Measurements from ENCODE around the gene ZNF302. TPM values are rescaled to one million over a fixed set of nuclear protein-coding genes. Genes with fewer than 3 reads are reported as not detected.
"Not testable (repeated sequence)": the region's sequence is repeated elsewhere in the genome, so short reads cannot be mapped to it uniquely, and the experiment has no call there.

ZNF302 gene
- total RNA-seq, 4 donors from 2014 or later = 6.0 to 23.5 (median 6.2) TPM

- WGBS, 2 donors = 2 to 6% methylated on average over 20 of the region's 20 CpGs
- peaks cover 0 to 47% (median 11%) of the 10 kb centered on the region in 3 donors for H3K36me3 ChIP-seq
- peaks cover 0 to 27% (median 12%) of the 10 kb centered on the region in 3 donors for H3K4me1 ChIP-seq
- no peak for DNase-seq
- intact Hi-C loops (cut with DNase I) = no loop called here
- H3K27ac ChIP-seq = peak overlapping the region; percentile 91 to 98 (median 96)
- no peaks in the 10 kb centered on the region for H3K27me3 ChIP-seq
- H3K9me3 ChIP-seq = peaks cover 0 to 38% (median 16%) of the 10 kb centered on the region in 3 donors
- TF ChIP-seq, protein P1, sequence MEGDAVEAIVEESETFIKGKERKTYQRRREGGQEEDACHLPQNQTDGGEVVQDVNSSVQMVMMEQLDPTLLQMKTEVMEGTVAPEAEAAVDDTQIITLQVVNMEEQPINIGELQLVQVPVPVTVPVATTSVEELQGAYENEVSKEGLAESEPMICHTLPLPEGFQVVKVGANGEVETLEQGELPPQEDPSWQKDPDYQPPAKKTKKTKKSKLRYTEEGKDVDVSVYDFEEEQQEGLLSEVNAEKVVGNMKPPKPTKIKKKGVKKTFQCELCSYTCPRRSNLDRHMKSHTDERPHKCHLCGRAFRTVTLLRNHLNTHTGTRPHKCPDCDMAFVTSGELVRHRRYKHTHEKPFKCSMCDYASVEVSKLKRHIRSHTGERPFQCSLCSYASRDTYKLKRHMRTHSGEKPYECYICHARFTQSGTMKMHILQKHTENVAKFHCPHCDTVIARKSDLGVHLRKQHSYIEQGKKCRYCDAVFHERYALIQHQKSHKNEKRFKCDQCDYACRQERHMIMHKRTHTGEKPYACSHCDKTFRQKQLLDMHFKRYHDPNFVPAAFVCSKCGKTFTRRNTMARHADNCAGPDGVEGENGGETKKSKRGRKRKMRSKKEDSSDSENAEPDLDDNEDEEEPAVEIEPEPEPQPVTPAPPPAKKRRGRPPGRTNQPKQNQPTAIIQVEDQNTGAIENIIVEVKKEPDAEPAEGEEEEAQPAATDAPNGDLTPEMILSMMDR (IDR thresholded peaks at IDR 0.05) = no peak
- TF ChIP-seq POLR2A (IDR thresholded peaks at IDR 0.05) = no peak
- H3K4me3 ChIP-seq = peak overlapping the region; percentile 61 to 90 (median 77)
Measured at GRCh38 chr19:34678085-34678412, 571 bp downstream of the ZNF302 start.

DNA sequence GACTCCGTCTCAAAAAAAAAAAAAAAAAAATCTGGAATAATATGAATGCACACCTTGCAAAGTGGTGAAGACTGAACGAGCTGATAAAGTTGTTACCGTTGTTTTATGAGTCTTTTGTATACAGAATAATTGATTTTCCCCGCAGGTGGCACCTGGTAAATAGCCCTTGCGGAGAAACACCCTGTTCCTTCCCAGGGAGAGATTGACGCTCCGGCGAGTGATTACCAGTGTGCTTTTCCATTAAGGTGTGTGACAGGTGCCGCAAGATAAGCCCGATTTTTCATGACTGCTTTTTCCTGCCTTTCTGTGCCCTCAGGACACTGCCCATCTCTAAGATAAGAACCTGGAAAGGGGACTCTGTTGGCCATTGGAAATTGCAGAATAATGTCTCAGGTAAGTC lies 943 bp downstream of the ZNF302 start:
- Histone ChIP-seq H3K9me3 (peaks cover 0 to 42% (median 20%) of the 10 kb centered on the region in 3 donors), H3K4me3 (peak overlapping the region; percentile 61 to 90 (median 77)), H3K27ac (peak overlapping the region in 2 of 4 donors; percentile 94 to 98), H3K27me3 (no peaks in the 10 kb centered on the region), H3K36me3 (peaks cover 0 to 50% (median 15%) of the 10 kb centered on the region in 3 donors), H3K4me1 (peaks cover 0 to 27% (median 12%) of the 10 kb centered on the region in 3 donors)
- TF ChIP-seq, protein P1 (IDR thresholded peaks at IDR 0.05) = no peak
- no peak for TF ChIP-seq POLR2A (IDR thresholded peaks at IDR 0.05)
- 53 to 56% methylated on average over 10 of the region's 10 CpGs for WGBS, 2 donors
- no peak for DNase-seq
- intact Hi-C loops (cut with DNase I) = no loop called here

DNA sequence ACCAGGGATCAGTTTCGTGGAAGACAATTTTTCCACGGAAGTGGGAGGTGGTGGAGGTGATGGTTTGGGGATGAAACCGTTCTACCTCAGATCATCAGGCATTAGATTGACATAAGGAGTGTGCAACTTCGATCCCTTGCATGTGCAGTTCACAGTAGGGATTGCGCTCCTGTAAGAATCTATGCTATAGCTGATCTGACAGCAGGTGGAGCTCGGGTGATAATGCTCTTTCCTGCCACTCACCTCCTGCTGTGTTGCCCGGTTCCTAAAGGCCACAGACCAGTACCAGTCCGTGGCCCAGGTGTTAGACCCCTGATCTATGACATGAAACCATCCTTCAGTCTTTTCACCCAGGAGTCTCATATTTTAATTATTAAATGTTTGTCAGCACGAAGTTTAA lies 4.0 kb downstream of the ZNF302 start:
- 97% methylated on average over 9 of the region's 9 CpGs for WGBS, 2 donors
- H3K9me3 ChIP-seq = peaks cover 0 to 73% (median 44%) of the 10 kb centered on the region in 3 donors

GRCh38 chr19:34685266-34685665 lies 7.8 kb downstream of the ZNF302 start:
- not testable (repeated sequence) for H3K4me3 ChIP-seq

More for the DNA sequence above, 4.0 kb downstream of the ZNF302 start:
- Histone ChIP-seq H3K27me3 (no peaks in the 10 kb centered on the region), H3K36me3 (peaks cover 0 to 67% (median 20%) of the 10 kb centered on the region in 3 donors), H3K4me1 (peaks cover 0 to 23% (median 9%) of the 10 kb centered on the region in 3 donors), H3K4me3 (no peak overlapping the region), H3K27ac (no peak overlapping the region)
- TF ChIP-seq, protein P1 (IDR thresholded peaks at IDR 0.05) = no peak
- no peak for TF ChIP-seq POLR2A (IDR thresholded peaks at IDR 0.05)
- intact Hi-C loops (cut with DNase I) = no loop called here
- DNase-seq = no peak

DNA sequence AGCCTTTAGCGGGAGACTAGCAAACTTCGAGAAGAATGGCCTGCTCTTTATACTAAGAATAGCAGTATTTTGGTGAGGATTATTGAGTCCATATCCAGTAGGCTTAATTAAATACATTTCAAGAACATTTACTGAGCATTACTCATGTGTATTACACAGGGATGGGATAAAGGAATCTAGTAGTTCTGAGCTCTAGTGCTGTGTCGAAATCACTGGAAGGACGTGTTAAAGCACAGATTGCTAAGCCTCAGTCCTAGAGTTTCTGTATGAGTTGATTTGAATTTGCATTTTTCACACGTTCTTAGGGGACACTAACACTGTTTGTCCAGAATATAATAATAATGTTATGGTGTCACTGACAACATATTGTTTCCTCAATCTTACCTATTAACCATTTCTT lies 9.0 kb downstream of the ZNF302 start:
- TF ChIP-seq POLR2A (IDR thresholded peaks at IDR 0.05) = no peak
- TF ChIP-seq, protein P1 (IDR thresholded peaks at IDR 0.05) = no peak
- intact Hi-C loops (cut with DNase I) = no loop called here
- DNase-seq = no peak

More at GRCh38 chr19:34685266-34685665, 7.8 kb downstream of the ZNF302 start:
- H3K27me3 ChIP-seq; DNase-seq; intact Hi-C loops (cut with DNase I); H3K27ac ChIP-seq; H3K4me1 ChIP-seq: not testable (repeated sequence)
- 87 to 90% methylated on average over 5 of the region's 5 CpGs for WGBS, 2 donors
- Histone ChIP-seq H3K36me3 (peaks cover 0 to 48% (median 16%) of the 10 kb centered on the region in 3 donors), H3K9me3 (peaks cover 0 to 87% (median 53%) of the 10 kb centered on the region in 3 donors)

GRCh38 chr19:34687348-34687747 lies 9.9 kb downstream of the ZNF302 start:
- H3K9me3 ChIP-seq = peaks cover 0 to 68% (median 41%) of the 10 kb centered on the region in 3 donors
- intact Hi-C loops (cut with DNase I) = no loop called here

More for the DNA sequence above, 9.0 kb downstream of the ZNF302 start:
- Histone ChIP-seq H3K9me3 (peaks cover 0 to 75% (median 46%) of the 10 kb centered on the region in 3 donors), H3K4me1 (no peaks in the 10 kb centered on the region), H3K27ac (no peak overlapping the region), H3K4me3 (no peak overlapping the region), H3K36me3 (peaks cover 0 to 36% (median 13%) of the 10 kb centered on the region in 3 donors), H3K27me3 (no peaks in the 10 kb centered on the region)
- 67 to 82% methylated on average over 5 of the region's 5 CpGs for WGBS, 2 donors

More at GRCh38 chr19:34687348-34687747, 9.9 kb downstream of the ZNF302 start:
- TF ChIP-seq, protein P1 (IDR thresholded peaks at IDR 0.05) = no peak
- no peak for TF ChIP-seq POLR2A (IDR thresholded peaks at IDR 0.05)
- DNase-seq = no peak
- Histone ChIP-seq H3K27ac (no peak overlapping the region), H3K4me3 (no peak overlapping the region), H3K4me1 (no peaks in the 10 kb centered on the region), H3K36me3 (peaks cover 0 to 27% (median 13%) of the 10 kb centered on the region in 3 donors), H3K27me3 (no peaks in the 10 kb centered on the region)
- 50 to 85% methylated on average over 2 of the region's 2 CpGs for WGBS, 2 donors
